Activated CD8-positive, alpha-beta T cell treated with anti-CD3 and anti-CD28 coated beads for 36 hours (primary cell): Measurements from ENCODE around the gene C5orf58. TPM values are rescaled to one million over a fixed set of nuclear protein-coding genes. Genes with fewer than 3 reads are reported as not detected.
A peak's percentile ranks its signal among the peaks of the same experiment; 100 is the strongest.

Experiments
- ATAC-seq: fragments of 200-7000 bp; cut with Tn5 transposase; one replicate; pipeline ENCODE4 v1.10.0; 2021; ENCODE audit warnings: mild to moderate bottlenecking, moderate library complexity
- CTCF ChIA-PET: fragments of 350-600 bp; sonication (Branson Sonifier 250); formaldehyde crosslinking; loops from one replicate; lab custom pipeline; 2021; ENCODE audit warnings: antibody characterized with exemption; lab: Charles Lee
- POLR2A ChIA-PET: fragments of 350-600 bp; sonication (Branson Sonifier 250); formaldehyde crosslinking; loops from one replicate; lab custom pipeline; 2021; ENCODE audit warnings: antibody characterized with exemption; lab: Charles Lee
- DNase-seq: peaks from one replicate; pipeline ENCODE4 v3.0.0-alpha.2; 2020
- H3K27ac Mint-ChIP-seq: one replicate; pipeline ENCODE4 v1.8.0; 2021; ENCODE audit warnings: mild to moderate bottlenecking, mixed read lengths
- H3K27me3 Mint-ChIP-seq: one replicate; pipeline ENCODE4 v1.8.0; 2021; ENCODE audit warnings: mixed read lengths
- H3K36me3 Mint-ChIP-seq: one replicate; pipeline ENCODE4 v1.8.0; 2021; ENCODE audit warnings: low read depth, mixed read lengths
- H3K4me1 Mint-ChIP-seq: one replicate; pipeline ENCODE4 v1.8.0; 2021; ENCODE audit warnings: low read depth, mixed read lengths
- H3K4me3 Mint-ChIP-seq: one replicate; pipeline ENCODE4 v1.8.0; 2021; ENCODE audit warnings: mild to moderate bottlenecking, moderate library complexity, mixed read lengths
- H3K9me3 Mint-ChIP-seq: one replicate; pipeline ENCODE4 v1.8.0; 2021; ENCODE audit warnings: mixed read lengths
- intact Hi-C: fragments of 100-400 bp; cut with micrococcal nuclease; formaldehyde crosslinking; loops from one replicate; pipeline ENCODE4 v1.10.0; 2022
- total RNA-seq, 2 experiments: library from RNA; stranded (reverse); gene quantifications; one replicate each; pipeline ENCODE4 v1.2.3, GENCODE V29; 2021
- TF ChIP-seq, protein P1 (sequence below): fragments of 200-600 bp; IDR thresholded peaks from one replicate; pipeline ENCODE4 v1.8.0; 2022; ENCODE audit warnings: antibody characterized with exemption, mild to moderate bottlenecking

C5orf58 gene
- total RNA-seq, 2 experiments from 2014 or later = not detected

DNA sequence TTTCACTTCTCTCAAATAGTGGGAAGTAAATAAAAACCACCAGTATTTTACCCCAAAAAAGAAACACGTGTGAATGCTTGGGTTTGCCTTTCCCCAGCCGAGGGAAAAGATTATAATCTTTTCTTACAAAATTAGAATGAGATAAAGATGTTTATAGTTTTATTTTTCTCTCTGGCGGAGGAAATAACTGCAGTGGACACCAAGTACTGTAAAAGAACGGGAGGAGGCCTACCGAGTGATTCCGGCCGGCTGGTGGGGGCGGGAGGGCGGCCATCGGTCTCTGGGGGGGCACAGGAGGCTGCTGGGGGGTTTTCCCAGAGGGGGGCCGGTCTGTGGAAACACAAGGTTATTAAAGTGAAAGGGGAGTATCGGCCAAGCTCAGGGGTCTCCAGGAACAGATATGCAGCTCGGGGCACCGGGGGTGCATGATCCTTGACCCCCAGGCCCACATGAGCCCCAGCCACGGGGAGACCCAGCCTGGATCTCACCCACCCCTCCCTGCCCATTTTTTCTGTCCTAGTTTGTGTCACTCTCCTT lies 35.4 kb downstream of the C5orf58 start:
- CTCF ChIA-PET = interaction anchor here (0.8 to 6.1 kb wide), 16 partner anchors 8 to 81 kb away, joined by 3 to 133 read pairs (median 9); partner anchors contain the start of gene LCP2
- H3K9me3 Mint-ChIP-seq = no peaks in the 10 kb centered on the region
- DNase-seq (no peak), ATAC-seq (no peak)
- peak overlapping the region; percentile 93 for H3K27ac Mint-ChIP-seq
- peaks cover 93% of the 10 kb centered on the region for H3K36me3 Mint-ChIP-seq
- peak overlapping the region; percentile 56 for H3K4me3 Mint-ChIP-seq
- H3K4me1 Mint-ChIP-seq = peaks cover 94% of the 10 kb centered on the region
- TF ChIP-seq, protein P1, sequence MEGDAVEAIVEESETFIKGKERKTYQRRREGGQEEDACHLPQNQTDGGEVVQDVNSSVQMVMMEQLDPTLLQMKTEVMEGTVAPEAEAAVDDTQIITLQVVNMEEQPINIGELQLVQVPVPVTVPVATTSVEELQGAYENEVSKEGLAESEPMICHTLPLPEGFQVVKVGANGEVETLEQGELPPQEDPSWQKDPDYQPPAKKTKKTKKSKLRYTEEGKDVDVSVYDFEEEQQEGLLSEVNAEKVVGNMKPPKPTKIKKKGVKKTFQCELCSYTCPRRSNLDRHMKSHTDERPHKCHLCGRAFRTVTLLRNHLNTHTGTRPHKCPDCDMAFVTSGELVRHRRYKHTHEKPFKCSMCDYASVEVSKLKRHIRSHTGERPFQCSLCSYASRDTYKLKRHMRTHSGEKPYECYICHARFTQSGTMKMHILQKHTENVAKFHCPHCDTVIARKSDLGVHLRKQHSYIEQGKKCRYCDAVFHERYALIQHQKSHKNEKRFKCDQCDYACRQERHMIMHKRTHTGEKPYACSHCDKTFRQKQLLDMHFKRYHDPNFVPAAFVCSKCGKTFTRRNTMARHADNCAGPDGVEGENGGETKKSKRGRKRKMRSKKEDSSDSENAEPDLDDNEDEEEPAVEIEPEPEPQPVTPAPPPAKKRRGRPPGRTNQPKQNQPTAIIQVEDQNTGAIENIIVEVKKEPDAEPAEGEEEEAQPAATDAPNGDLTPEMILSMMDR = peak; percentile 51
- H3K27me3 Mint-ChIP-seq = no peaks in the 10 kb centered on the region
- intact Hi-C loops = loop anchor here (2.0 kb wide), 1 partner anchor 67 kb away; no protein-coding TSS in a partner anchor
- POLR2A ChIA-PET = interaction anchor here (0.6 to 7.0 kb wide), 11 partner anchors 9 to 71 kb away, joined by 3 to 150 read pairs (median 5); partner anchors contain the start of gene LCP2

DNA sequence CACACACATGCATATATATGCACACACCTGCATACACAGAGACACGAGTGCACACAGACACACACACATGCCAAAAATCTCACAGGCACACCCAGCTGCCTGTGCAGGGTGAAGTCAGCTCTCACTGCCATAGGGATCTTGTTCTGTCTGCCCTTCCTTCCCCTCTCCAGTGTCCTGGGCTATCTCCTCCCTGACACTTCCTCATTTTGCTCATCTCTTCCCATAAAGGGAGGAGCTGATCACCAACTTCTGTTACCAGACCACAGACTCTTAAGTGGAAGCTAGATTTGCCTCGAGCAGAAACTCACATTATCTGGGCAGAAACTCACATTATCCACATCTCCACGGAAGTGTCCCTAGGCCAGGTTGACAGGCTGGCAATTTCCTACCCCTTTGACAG lies 36.1 kb downstream of the C5orf58 start:
- no peak for ATAC-seq
- Mint-ChIP-seq H3K27ac (peak overlapping the region; percentile 93), H3K4me1 (peaks cover 94% of the 10 kb centered on the region), H3K4me3 (peak overlapping the region; percentile 56), H3K9me3 (no peaks in the 10 kb centered on the region), H3K36me3 (peaks cover 93% of the 10 kb centered on the region), H3K27me3 (no peaks in the 10 kb centered on the region)
- ChIA-PET CTCF (interaction anchor here (0.8 to 6.1 kb wide), 13 partner anchors 10 to 136 kb away, joined by 3 to 133 read pairs (median 4); partner anchors contain the start of gene LCP2), POLR2A (interaction anchor here (0.7 to 7.0 kb wide), 10 partner anchors 10 to 77 kb away, joined by 3 to 150 read pairs (median 5); partner anchors contain the start of gene LCP2)
- no peak for DNase-seq
- TF ChIP-seq, protein P1 = no peak
- intact Hi-C loops = loop anchor here (2.0 kb wide), 1 partner anchor 66 kb away; no protein-coding TSS in a partner anchor

DNA sequence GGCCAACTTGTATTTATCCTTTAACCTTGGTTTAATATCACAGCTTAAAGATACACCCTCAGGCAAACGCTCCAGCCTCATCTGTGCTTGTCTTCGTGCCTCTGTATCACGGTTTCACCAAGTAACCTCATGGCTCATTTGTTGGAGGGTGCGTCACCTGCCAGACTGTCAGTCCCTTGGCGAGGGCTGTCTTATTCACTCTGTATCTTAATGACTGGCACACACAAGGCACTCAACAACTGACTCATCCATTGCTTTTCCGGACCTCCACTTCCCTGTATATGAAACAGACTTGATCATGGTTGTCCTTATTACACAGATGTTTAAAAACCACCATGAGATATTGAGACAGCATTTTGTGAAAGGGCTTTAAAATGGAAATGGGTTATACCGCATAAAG lies 36.8 kb downstream of the C5orf58 start:
- no peaks in the 10 kb centered on the region for H3K9me3 Mint-ChIP-seq
- peaks cover 94% of the 10 kb centered on the region for H3K4me1 Mint-ChIP-seq
- H3K4me3 Mint-ChIP-seq = peak overlapping the region; percentile 45
- DNase-seq = peak; percentile 86
- ATAC-seq = peak; percentile 67
- H3K36me3 Mint-ChIP-seq = peaks cover 93% of the 10 kb centered on the region
- peak overlapping the region; percentile 93 for H3K27ac Mint-ChIP-seq
- ChIA-PET CTCF (interaction anchor here (0.8 to 6.1 kb wide), 10 partner anchors 9 to 135 kb away, joined by 3 to 133 read pairs (median 12); partner anchors contain the start of gene LCP2), POLR2A (interaction anchor here (0.7 to 7.0 kb wide), 10 partner anchors 10 to 76 kb away, joined by 3 to 150 read pairs (median 5); partner anchors contain the start of gene LCP2)
- TF ChIP-seq, protein P1 = no peak
- no peaks in the 10 kb centered on the region for H3K27me3 Mint-ChIP-seq
- intact Hi-C loops = loop anchor here (2.0 kb wide), 1 partner anchor 65 kb away; no protein-coding TSS in a partner anchor

DNA sequence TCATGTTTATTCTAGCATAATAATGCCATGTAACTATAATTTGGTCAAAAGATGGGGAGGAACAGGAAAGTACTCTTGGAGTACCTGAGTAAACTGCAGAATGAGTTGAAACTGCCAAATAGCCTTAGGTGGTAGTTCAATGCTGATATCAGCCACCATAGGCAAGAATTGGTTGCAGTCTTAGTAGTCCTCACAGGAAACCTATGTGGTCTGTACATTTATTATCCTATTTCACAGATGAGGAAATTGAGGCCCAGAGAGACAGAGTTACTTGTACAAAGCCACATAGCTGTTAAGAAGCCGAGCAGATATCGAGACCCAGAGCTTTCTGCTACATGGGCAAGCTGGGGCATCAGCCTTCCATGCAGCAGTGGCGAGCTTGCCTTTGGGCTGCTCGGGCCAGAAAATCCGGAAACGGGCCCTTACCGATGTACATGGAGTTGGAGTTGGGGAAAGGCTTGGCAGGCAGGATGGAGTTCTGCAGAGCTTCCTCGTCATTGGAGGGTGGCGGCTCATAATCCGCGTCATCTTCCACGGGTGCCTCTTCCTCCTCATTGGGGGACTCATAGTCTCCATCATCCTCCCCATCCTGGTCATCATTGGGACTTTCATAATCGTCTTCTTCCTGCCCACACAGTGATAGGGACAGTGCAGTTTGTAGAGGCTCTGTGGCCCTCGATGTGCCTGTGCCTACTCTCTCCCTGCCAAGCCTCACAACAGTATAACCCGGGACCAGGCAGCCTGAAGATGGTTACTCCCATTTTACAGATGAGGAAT lies 37.7 kb downstream of the C5orf58 start:
- no peaks in the 10 kb centered on the region for H3K9me3 Mint-ChIP-seq
- ATAC-seq = no peak
- POLR2A ChIA-PET = interaction anchor here (1.0 to 7.0 kb wide), 4 partner anchors 11 to 62 kb away, joined by 3 to 150 read pairs (median 42); partner anchors contain the start of gene LCP2

More for the DNA sequence above, 37.7 kb downstream of the C5orf58 start:
- H3K4me3 Mint-ChIP-seq = peak overlapping the region; percentile 24
- intact Hi-C loops = no loop called here
- peak overlapping the region; percentile 91 for H3K27ac Mint-ChIP-seq
- H3K4me1 Mint-ChIP-seq = peaks cover 94% of the 10 kb centered on the region
- H3K36me3 Mint-ChIP-seq = peaks cover 94% of the 10 kb centered on the region
- DNase-seq = peak; percentile 37
- TF ChIP-seq, protein P1 = no peak
- H3K27me3 Mint-ChIP-seq = no peaks in the 10 kb centered on the region
- CTCF ChIA-PET = interaction anchor here (1.2 to 8.0 kb wide), 3 partner anchors 13 to 62 kb away, joined by 4 to 180 read pairs (median 101); partner anchors contain the start of gene LCP2
